Putamen (tissue), 1 donor: ENCODE measurements around the gene OR5T2.
"Not testable (repeated sequence)": the region's sequence is repeated elsewhere in the genome, so short reads cannot be mapped to it uniquely, and the experiment has no call there.

Source experiments
- DNase-seq: peaks from one replicate; pipeline ENCODE4 v3.0.0-alpha.2; 2016; ENCODE audit warnings: low spot score

Gene OR5T2

GRCh38 chr11:56234155-56234554 is at the start of gene OR5T2:
Gene OR5T2 (minus strand): TSS chr11:56234255. CDS start chr11:56233062, 1,193 bp downstream.
- no peak for DNase-seq

GRCh38 chr11:56273854-56274253 is 39.8 kb upstream of the OR5T2 start, which contains the start of gene OR5T1:
Gene OR5T1 (plus strand): TSS chr11:56274154. CDS start chr11:56275639, 1,485 bp downstream.
- DNase-seq = no peak

GRCh38 chr11:56271092-56271491 is 37.0 kb upstream of the OR5T2 start:
- DNase-seq = no peak

GRCh38 chr11:56251954-56252353 is 17.9 kb upstream of the OR5T2 start, which contains the start of gene OR5T3:
Gene OR5T3 (plus strand): TSS chr11:56252254. CDS start chr11:56252254, 0 bp downstream.
- DNase-seq = no peak

- not testable (repeated sequence) for DNase-seq
Observed at GRCh38 chr11:56219735-56220134, 14.3 kb downstream of the OR5T2 start.

- no peak for DNase-seq
Observed at GRCh38 chr11:56214537-56214936, 19.5 kb downstream of the OR5T2 start.

GRCh38 chr11:56207790-56208189 is 26.3 kb downstream of the OR5T2 start:
- DNase-seq = no peak

- DNase-seq = no peak
Observed at GRCh38 chr11:56197367-56197766, 36.7 kb downstream of the OR5T2 start.

- DNase-seq = no peak
Observed at GRCh38 chr11:56196705-56197104, 37.4 kb downstream of the OR5T2 start.

- no peak for DNase-seq
Observed at GRCh38 chr11:56188602-56189001, 45.5 kb downstream of the OR5T2 start.

GRCh38 chr11:56183459-56183858 is 50.6 kb downstream of the OR5T2 start:
- DNase-seq = no peak
